Measurements from ENCODE around the gene NUP98. TPM values are rescaled to one million over a fixed set of nuclear protein-coding genes. Genes with fewer than 3 reads are reported as not detected.
"Not testable (repeated sequence)": the region's sequence is repeated elsewhere in the genome, so short reads cannot be mapped to it uniquely, and the experiment has no call there.

Gene NUP98
- polyA plus RNA-seq, 1 experiment = 145 TPM

- DNase-seq (ENCODE audit: low read depth) = no peak
- CTCF ChIA-PET = interaction anchor here (1.0 to 1.6 kb wide), 3 partner anchors 12 to 52 kb away, joined by 3 to 4 read pairs (median 4); partner anchors contain the start of gene PGAP2
- POLR2A ChIA-PET = no interaction called here
- H3K36me3 ChIP-seq (ENCODE audit: control insufficient read depth, insufficient read depth, low read length) = 0 out of 2 replicates have a peak, but pooled peaks cover 1% of the 10 kb centered on the region
- no peaks in the 10 kb centered on the region for H3K27me3 ChIP-seq (ENCODE audit: control insufficient read depth, insufficient read depth, low read length)
- H3K4me3 ChIP-seq (ENCODE audit: low read depth, low read length) = peak overlapping the region; percentile 56
- no peak for TF ChIP-seq CTCF (IDR thresholded peaks at IDR 0.05; ENCODE audit: insufficient read depth, low read depth, low read length)
These were observed 1.4 kb downstream of the NUP98 start for GRCh38 chr11:3796002-3796311.

DNA sequence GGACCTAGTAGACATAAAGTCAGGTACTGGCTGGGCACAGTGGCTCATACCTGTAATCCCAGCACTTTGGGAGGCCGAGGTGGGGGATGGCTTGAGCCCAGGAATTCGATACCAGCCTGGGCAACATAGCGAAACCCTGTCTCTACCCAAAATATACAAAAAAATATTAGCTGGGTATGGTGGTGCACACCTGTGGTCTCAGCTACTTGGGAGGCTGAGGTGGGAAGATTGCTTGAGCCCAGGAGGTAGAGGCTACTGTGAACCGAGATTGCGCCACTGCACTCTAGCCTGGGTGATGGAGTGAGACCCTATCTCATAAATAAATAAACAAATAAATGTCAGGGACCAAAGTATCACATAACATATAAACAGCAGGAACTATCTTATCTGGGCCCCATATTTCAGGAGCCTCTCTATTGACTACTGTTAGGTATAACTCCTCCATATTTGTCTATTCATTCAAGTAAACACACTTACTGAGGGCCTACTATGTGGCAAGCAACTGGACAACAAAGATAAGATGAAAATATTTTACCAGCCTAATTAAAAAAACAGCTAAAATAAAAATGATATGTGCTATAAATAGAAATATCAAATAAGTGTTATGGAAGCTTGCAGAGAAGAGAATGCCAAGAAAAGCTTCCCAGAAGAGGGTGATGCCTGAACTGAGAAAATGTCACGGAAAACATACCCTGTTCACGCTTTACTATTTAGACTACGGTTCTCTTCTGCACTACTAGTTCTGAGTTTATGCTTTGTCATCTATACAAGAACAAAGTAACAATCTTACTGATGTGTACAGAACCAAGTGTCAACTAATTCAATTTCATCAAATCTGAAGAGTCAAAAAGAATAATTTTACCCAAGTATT, 2.0 kb downstream of the NUP98 start:
- CTCF ChIA-PET = interaction anchor here (0.6 to 1.6 kb wide), 4 partner anchors 12 to 53 kb away, joined by 3 to 4 read pairs (median 4); partner anchors contain the start of gene PGAP2
- H3K36me3 ChIP-seq (ENCODE audit: control insufficient read depth, insufficient read depth, low read length) = 0 out of 2 replicates have a peak, but pooled peaks cover 1% of the 10 kb centered on the region

GRCh38 chr11:3794387-3794786, 3.0 kb downstream of the NUP98 start:
- DNase-seq (ENCODE audit: low read depth); POLR2A ChIA-PET; H3K36me3 ChIP-seq (ENCODE audit: control insufficient read depth, insufficient read depth, low read length); H3K27me3 ChIP-seq (ENCODE audit: control insufficient read depth, insufficient read depth, low read length); H3K4me3 ChIP-seq (ENCODE audit: low read depth, low read length): not testable (repeated sequence)
- CTCF ChIA-PET = interaction anchor here (0.6 kb wide), 1 partner anchor 13 kb away, joined by 3 read pairs; no protein-coding TSS in a partner anchor

More for the DNA sequence above, 2.0 kb downstream of the NUP98 start:
- no peak for TF ChIP-seq CTCF (IDR thresholded peaks at IDR 0.05; ENCODE audit: insufficient read depth, low read depth, low read length)
- no peak for DNase-seq (ENCODE audit: low read depth)
- peak overlapping the region; percentile 56 for H3K4me3 ChIP-seq (ENCODE audit: low read depth, low read length)
- no peaks in the 10 kb centered on the region for H3K27me3 ChIP-seq (ENCODE audit: control insufficient read depth, insufficient read depth, low read length)
- POLR2A ChIA-PET = interaction anchor here (0.6 kb wide), 1 partner anchor 277 kb away, joined by 3 read pairs; no protein-coding TSS in a partner anchor

- Histone ChIP-seq H3K4me3 (ENCODE audit: low read depth, low read length) (no peak overlapping the region), H3K27me3 (ENCODE audit: control insufficient read depth, insufficient read depth, low read length) (no peaks in the 10 kb centered on the region), H3K36me3 (ENCODE audit: control insufficient read depth, insufficient read depth, low read length) (peaks cover 1% of the 10 kb centered on the region; the same call in 1 of the 2 replicates)
- no peak for DNase-seq (ENCODE audit: low read depth)
- ChIA-PET CTCF (interaction anchor here (2.2 kb wide), 1 partner anchor 21 kb away, joined by 7 read pairs; the partner anchor contains the start of gene PGAP2), POLR2A (no interaction called here)
- TF ChIP-seq CTCF (IDR thresholded peaks at IDR 0.05; ENCODE audit: insufficient read depth, low read depth, low read length) = no peak
These were observed 10.4 kb downstream of the NUP98 start for GRCh38 chr11:3786781-3787428.

GRCh38 chr11:3783611-3784010, 13.7 kb downstream of the NUP98 start:
- ChIA-PET POLR2A (no interaction called here), CTCF (interaction anchor here (1.9 kb wide), 1 partner anchor 25 kb away, joined by 8 read pairs; the partner anchor contains the start of gene PGAP2)
- Histone ChIP-seq H3K36me3 (ENCODE audit: control insufficient read depth, insufficient read depth, low read length) (peaks cover 4% of the 10 kb centered on the region), H3K27me3 (ENCODE audit: control insufficient read depth, insufficient read depth, low read length) (no peaks in the 10 kb centered on the region), H3K4me3 (ENCODE audit: low read depth, low read length) (no peak overlapping the region)
- TF ChIP-seq CTCF (IDR thresholded peaks at IDR 0.05; ENCODE audit: insufficient read depth, low read depth, low read length) = no peak
- DNase-seq (ENCODE audit: low read depth) = no peak
